OCI-LY7 (cell line): ENCODE measurements around the gene ACOT6. TPM values are rescaled to one million over a fixed set of nuclear protein-coding genes. Genes with fewer than 3 reads are reported as not detected.

Source experiments
- BruUV-seq: library from RNA; stranded (reverse); fragments of 400-500 nt; replicated peaks from 2 replicates; lab custom pipeline; 2021; lab: Mats Ljungman, UMichigan
- CTCF ChIA-PET: fragments of 300-600 bp; sonication (Branson Sonifier 250); formaldehyde crosslinking; loops from one replicate; lab custom pipeline; 2022; ENCODE audit warnings: antibody characterized with exemption; ENCODE audit not compliant: unreplicated experiment; lab: Charles Lee
- POLR2A ChIA-PET: fragments of 300-600 bp; sonication (Branson Sonifier 250); formaldehyde crosslinking; loops from one replicate; lab custom pipeline; 2022; ENCODE audit warnings: antibody characterized with exemption; lab: Charles Lee
- DNase-seq: peaks from one replicate; pipeline ENCODE4 v3.0.0-alpha.2; 2015; ENCODE audit warnings: low spot score
- H2AFZ ChIP-seq: fragments of 200-600 bp; sonication (generic), shearing (Covaris generic); 2 replicates; pipeline ENCODE4 v1.6.1; 2014; ENCODE audit warnings: mild to moderate bottlenecking, antibody characterized with exemption, low read length, moderate library complexity
- H3K27ac ChIP-seq: fragments of 200-600 bp; sonication (generic); 2 replicates; pipeline ENCODE4 v1.5.1; 2014; ENCODE audit warnings: mixed run types, low read depth, mild to moderate bottlenecking, moderate library complexity, low read length, inconsistent platforms; ENCODE audit not compliant: poor library complexity, severe bottlenecking
- H3K36me3 ChIP-seq: fragments of 200-600 bp; sonication (generic); 2 replicates; pipeline ENCODE4 v1.6.1; 2014; ENCODE audit warnings: mild to moderate bottlenecking, antibody characterized with exemption, low read length, moderate library complexity, mixed read lengths; ENCODE audit not compliant: insufficient read depth
- H3K4me1 ChIP-seq: fragments of 200-600 bp; sonication (generic); 2 replicates; pipeline ENCODE4 v1.5.1; 2014; ENCODE audit warnings: mild to moderate bottlenecking, low read length; ENCODE audit not compliant: insufficient read depth, poor library complexity, severe bottlenecking
- H3K4me2 ChIP-seq: fragments of 200-600 bp; sonication (generic); 2 replicates; pipeline ENCODE4 v1.6.1; 2014; ENCODE audit warnings: mild to moderate bottlenecking, low read length
- H3K4me3 ChIP-seq: fragments of 200-600 bp; sonication (generic); 2 replicates; pipeline ENCODE4 v1.5.1; 2014; ENCODE audit warnings: mild to moderate bottlenecking, low read depth, low read length; ENCODE audit not compliant: poor library complexity, severe bottlenecking
- H3K79me2 ChIP-seq: fragments of 200-600 bp; sonication (generic); 2 replicates; pipeline ENCODE4 v1.6.1; 2016; ENCODE audit warnings: low read depth, mild to moderate bottlenecking, low read length, moderate library complexity, mixed read lengths; ENCODE audit not compliant: insufficient read depth
- H3K9me2 ChIP-seq: fragments of 200-600 bp; sonication (generic); 2 replicates; pipeline ENCODE4 v1.6.1; 2016; ENCODE audit warnings: mild to moderate bottlenecking, low read length, mixed read lengths; ENCODE audit not compliant: insufficient read depth
- H3K9me3 ChIP-seq: fragments of 200-600 bp; sonication (generic); 2 replicates; pipeline ENCODE4 v1.6.1; 2014; ENCODE audit warnings: mild to moderate bottlenecking, mixed run types, low read length, mixed read lengths
- H4K20me1 ChIP-seq: fragments of 200-600 bp; sonication (generic); 2 replicates; pipeline ENCODE4 v1.6.1; 2014; ENCODE audit warnings: mild to moderate bottlenecking, antibody characterized with exemption, low read length, moderate library complexity, mixed read lengths; ENCODE audit not compliant: insufficient read depth
- EZH2phosphoT487 ChIP-seq: fragments of 200-600 bp; sonication (generic); IDR thresholded peaks from 2 replicates; pipeline ENCODE4 v1.6.1; 2018; ENCODE audit warnings: low read depth, borderline replicate concordance, mild to moderate bottlenecking, mixed run types, antibody characterized with exemption, low read length, moderate library complexity, mixed read lengths
- intact Hi-C: fragments of 100-400 bp; cut with micrococcal nuclease; formaldehyde crosslinking; loops from one replicate; pipeline ENCODE4 v1.10.0; 2022; ENCODE audit not compliant: unreplicated experiment
- small RNA-seq: library from RNA; depleted of rRNA; stranded (forward); fragments of <200 nt; gene quantifications from one replicate; pipeline ENCODE3, GENCODE V24; 2014
- total RNA-seq, 2 experiments: library from RNA; depleted of rRNA in 1 of 2; stranded (reverse); fragments of >200 nt in 1 of 2; shearing (Covaris generic) in 1 of 2; gene quantifications; 2 replicates each; pipeline ENCODE4 v1.2.3, GENCODE V29; 2014 to 2022

ACOT6 gene
- total RNA-seq, 2 experiments from 2014 or later, result not detected

DNA sequence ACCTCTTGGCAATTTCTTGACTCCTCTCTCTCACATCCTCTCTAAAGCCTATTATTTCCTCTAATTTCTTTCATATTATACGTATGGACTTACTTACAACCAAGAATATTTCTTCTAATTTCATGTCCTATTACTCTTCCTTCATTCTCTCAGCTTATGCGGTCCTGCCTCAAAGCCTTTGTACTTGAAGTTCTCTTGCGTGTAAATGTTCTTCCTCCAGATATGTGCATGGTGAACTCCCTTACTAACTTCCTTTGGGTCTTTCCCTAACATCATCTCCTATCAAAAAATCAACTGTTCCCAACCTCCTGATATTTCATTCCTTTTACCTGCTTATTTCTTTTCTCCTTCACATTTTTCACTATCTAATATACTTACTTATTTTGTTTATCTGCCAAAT is 55.5 kb downstream of the ACOT6 start:
- no TSS peak for BruUV-seq
- Histone ChIP-seq H3K36me3 (no peaks in the 10 kb centered on the region), H4K20me1 (no peaks in the 10 kb centered on the region), H3K4me2 (no peak overlapping the region), H3K4me3 (no peak overlapping the region), H2AFZ (no peak overlapping the region), H3K4me1 (no peaks in the 10 kb centered on the region), H3K27ac (no peak overlapping the region), H3K9me3 (no peaks in the 10 kb centered on the region), H3K9me2 (no peaks in the 10 kb centered on the region), H3K79me2 (no peaks in the 10 kb centered on the region)
- POLR2A ChIA-PET, result interaction anchor here (0.6 kb wide), 1 partner anchor 97 kb away, joined by 3 read pairs; no protein-coding TSS in a partner anchor
- CTCF ChIA-PET, result no interaction called here
- no peak for TF ChIP-seq EZH2phosphoT487
- intact Hi-C loops, result no loop called here
- no peak for DNase-seq

Small RNAs within 50 kb of the gene (small RNA-seq; reads per million reads assigned to genes)
- not detected for gene RNU6-240P

Other genes with a start within 250 kb of the ACOT6 start
- gene NUMB, start 154.0 kb upstream of the ACOT6 start, total RNA-seq (2014; rRNA removed; shearing (Covaris generic)), result 17.1 and 18.6 TPM in 2 replicates
- gene NUMB, start 154.0 kb upstream of the ACOT6 start, total RNA-seq (2022), result 81.1 and 87.8 TPM in 2 replicates
- 33.5 and 36.4 TPM in 2 replicates for gene RIOX1, start 121.6 kb upstream of the ACOT6 start, total RNA-seq (2014; rRNA removed; shearing (Covaris generic))
- 21.0 and 21.7 TPM in 2 replicates for gene RIOX1, start 121.6 kb upstream of the ACOT6 start, total RNA-seq (2022)
- gene ACOT1, start 75.4 kb upstream of the ACOT6 start, total RNA-seq (2014; rRNA removed; shearing (Covaris generic)), result 0.88 and 1.9 TPM in 2 replicates
- 1.8 and 2.3 TPM in 2 replicates for gene ACOT1, start 75.4 kb upstream of the ACOT6 start, total RNA-seq (2022)
- gene HEATR4, start 53.6 kb upstream of the ACOT6 start, total RNA-seq (2014; rRNA removed; shearing (Covaris generic)), result not detected in 2 replicates
- gene HEATR4, start 53.6 kb upstream of the ACOT6 start, total RNA-seq (2022), result not detected in 2 replicates
- gene ACOT2, start 43.3 kb upstream of the ACOT6 start, total RNA-seq (2014; rRNA removed; shearing (Covaris generic)), result 11.7 and 13.5 TPM in 2 replicates
- gene ACOT2, start 43.3 kb upstream of the ACOT6 start, total RNA-seq (2022), result 6.8 and 7.9 TPM in 2 replicates
- gene ACOT4, start 20.6 kb upstream of the ACOT6 start, total RNA-seq (2014; rRNA removed; shearing (Covaris generic)), result not detected in 2 replicates
- gene ACOT4, start 20.6 kb upstream of the ACOT6 start, total RNA-seq (2022), result not detected in 2 replicates
- gene DNAL1, start 32.5 kb downstream of the ACOT6 start, total RNA-seq (2014; rRNA removed; shearing (Covaris generic)), result 5.6 and 6.7 TPM in 2 replicates
- 7.5 and 9.4 TPM in 2 replicates for gene DNAL1, start 32.5 kb downstream of the ACOT6 start, total RNA-seq (2022)
- 5.8 and 6.0 TPM in 2 replicates for gene PNMA1, start 101.9 kb downstream of the ACOT6 start, total RNA-seq (2014; rRNA removed; shearing (Covaris generic))
- gene PNMA1, start 101.9 kb downstream of the ACOT6 start, total RNA-seq (2022), result 14.5 and 14.6 TPM in 2 replicates
- 6.4 and 6.6 TPM in 2 replicates for gene PTGR2, start 239.3 kb downstream of the ACOT6 start, total RNA-seq (2014; rRNA removed; shearing (Covaris generic))
- 14.3 and 17.8 TPM in 2 replicates for gene PTGR2, start 239.3 kb downstream of the ACOT6 start, total RNA-seq (2022)